AG20443 (cell line): ENCODE data around the gene GLIS2.

Experiments used
- DNase-seq: peaks from one replicate; pipeline ENCODE4 v3.0.0; 2012; ENCODE audit warnings: low spot score, mixed read lengths

Gene GLIS2

DNA sequence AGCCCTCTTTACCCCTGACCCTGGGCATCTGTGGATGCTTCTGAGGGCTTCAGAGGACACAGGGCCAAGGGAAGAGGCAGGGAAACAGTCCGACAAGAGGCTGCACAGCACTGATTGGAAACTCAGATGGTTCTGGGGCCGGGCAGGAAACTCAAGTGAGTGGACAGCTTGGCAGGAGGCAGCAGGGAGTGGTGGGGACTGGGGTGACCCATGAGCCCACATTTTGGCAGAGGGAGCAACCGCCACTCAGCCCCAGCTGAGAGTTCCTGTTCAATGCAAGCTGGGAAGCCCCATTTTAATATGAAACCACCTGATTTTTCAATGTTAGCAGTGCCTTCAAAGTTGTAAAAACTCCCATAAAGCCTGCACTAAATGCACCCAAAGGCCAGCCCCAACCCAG lies 54.3 kb downstream of the GLIS2 start:
- DNase-seq, result no peak

DNA sequence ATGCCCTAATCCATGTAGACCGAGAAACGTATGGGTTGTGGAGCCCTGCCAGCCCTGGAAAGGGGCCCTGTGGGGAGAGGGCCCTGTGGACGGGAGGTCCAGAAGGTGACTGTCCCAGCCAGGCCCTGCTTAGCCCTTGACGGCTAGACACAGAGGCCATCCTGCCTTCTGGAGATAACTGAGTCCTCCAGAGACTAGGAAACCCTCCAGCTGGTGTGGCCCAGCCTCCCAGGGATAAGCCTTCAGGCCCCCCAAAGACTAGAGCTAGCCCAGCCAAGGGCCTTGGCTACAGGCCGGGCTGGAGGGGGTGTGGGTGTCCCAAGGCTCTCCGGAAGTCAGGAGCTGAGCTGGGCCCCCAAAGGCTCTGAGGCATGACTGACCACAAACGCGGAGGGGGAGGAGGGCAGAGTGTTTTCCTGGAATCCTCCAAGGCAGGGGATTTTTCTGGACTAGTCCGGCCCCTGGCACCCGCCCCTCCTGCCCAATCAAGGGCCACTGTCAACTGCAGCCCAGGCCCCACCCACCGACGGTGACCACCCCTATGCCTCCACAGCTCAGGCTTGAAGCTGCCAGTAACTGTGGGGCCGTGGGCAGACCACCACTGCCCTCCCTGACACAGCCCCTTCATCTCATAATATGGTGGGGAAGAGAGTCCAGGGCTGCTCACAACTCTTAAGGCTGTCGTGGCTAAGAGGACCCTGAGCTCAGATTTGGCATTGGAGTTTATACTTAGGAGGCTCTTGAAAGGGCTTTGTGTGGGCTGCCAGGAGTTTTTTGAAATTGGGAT lies 54.9 kb downstream of the GLIS2 start:
- DNase-seq, result peak; percentile 82

- peak; percentile 94 for DNase-seq
Observed at GRCh38 chr16:4371357-4372000, 55.6 kb downstream of the GLIS2 start, which contains the start of gene VASN. Gene VASN (plus strand): TSS chr16:4371848. CDS start chr16:4380878, 9,030 bp downstream.

- DNase-seq, result no peak
Observed at GRCh38 chr16:4372001-4372577, 56.2 kb downstream of the GLIS2 start.

DNA sequence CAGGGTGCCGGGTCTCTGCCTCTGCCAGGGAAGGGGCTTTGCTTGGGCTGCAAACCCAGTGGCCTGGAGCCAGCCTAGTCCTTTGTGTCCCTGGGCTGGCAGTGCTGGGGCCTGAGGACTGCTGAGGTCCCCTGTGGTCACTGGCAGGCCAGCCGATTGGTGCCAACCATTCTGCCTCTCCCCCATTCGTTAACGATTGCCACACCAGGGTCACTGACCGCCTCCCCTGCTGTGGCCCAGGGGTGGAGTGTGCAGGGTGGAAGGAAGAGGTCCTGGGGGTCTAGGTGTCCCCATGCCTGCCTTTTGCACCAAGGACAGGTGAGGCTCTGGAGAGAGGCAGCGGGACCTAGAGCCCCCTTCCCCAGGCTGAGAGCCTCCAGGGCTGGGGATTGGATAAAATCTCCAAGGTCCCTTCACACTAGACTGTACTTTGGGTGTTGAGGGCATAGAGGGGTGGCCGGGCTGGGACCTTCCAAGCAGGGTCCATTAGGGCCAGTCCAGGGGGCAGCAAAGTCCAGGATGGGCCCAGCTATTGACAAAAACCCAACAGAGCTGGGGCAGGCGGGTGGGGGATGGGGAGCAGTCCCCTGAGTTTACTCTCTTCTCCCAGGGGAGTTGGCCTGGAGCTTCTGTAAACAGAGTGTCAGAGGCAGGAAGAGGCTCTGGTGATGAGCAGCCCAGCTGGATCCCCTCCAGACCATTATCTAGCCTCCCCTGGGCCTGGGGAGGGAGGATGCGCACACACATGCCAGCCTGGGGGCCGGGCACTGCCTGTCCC lies 56.9 kb downstream of the GLIS2 start:
- DNase-seq, result peak; percentile 47

- DNase-seq, result no peak
Observed at GRCh38 chr16:4373356-4373908, 57.6 kb downstream of the GLIS2 start.

DNA sequence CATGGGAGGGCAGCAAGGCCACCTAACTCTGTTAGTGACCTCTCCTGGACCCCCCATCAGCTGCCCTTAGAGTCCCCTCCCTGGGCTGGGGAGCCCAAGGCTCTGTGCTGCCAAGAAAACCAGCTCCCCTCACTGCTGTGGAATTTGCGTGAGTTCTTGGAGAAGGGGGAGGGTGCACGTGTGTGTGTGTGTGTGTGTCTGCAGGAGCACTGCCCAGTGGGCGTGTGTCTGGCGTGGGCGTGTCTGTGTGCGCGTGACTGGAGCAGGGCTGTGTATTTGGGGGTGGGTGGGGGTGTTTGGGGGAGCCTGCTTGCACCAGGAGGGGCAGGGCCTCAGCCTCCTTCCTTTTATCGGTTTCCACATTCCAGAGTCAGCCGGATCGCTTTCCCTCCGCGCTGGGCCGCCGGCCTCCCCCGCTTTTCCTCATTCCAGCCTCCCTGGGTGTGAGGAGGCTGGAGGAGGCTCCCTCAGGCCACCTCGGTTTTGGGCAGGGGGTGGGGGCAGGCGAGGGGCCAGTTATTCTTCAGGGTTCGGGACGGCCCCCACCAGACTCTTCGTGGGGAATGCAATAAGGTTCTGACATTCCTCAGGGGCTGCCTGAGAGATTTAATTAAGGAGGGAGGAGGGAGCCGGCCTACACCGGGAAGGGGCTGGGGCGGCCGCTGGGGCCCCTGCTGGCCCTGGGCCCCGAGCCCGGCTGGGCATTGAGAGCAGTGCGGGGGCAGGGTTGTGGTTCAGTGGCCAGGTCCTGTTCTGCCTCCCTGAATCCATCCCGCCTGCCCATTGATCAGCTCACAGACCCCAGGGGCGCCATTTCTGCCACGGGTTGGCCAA lies 58.3 kb downstream of the GLIS2 start:
- peak; percentile 88 for DNase-seq

- DNase-seq, result no peak
Observed at GRCh38 chr16:4375717-4376116, 59.9 kb downstream of the GLIS2 start.

DNA sequence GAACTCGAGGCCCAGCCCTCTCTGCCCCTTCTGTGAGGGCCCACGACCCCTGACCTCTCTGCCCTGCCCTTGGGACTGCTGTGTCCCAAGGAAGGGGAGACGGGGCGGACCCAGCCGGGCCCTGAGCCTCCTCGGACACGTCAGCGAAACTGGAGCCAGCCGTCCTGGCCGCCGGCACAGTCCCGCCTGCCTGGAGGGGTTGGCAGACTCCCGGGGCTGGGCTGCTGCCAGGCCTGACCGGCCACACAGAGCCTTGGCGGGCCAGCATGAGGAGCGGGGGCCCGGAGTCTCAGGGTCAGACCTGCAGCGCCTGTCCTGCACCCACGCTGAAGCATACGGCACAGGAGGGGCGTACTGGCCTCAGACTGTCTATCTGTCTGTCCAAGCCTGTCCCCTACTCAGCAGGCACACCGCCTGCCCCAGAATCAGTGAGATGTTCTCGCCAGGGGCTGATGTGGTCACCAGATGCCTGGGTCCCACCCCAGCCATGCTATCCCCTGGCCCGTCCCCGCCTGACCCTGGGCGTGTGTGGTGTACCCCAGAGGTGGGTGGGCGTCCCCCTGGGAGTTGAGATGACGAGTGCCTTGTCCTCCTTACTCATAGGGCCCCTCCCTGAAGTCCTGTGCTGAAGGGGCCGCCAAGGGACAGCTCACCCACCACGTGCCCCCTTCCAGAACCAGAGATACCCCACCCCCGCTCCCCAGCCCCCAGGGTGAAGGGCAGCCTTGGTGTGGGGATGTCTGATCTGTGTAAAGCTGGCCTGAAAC lies 60.4 kb downstream of the GLIS2 start:
- peak; percentile 87 for DNase-seq

DNA sequence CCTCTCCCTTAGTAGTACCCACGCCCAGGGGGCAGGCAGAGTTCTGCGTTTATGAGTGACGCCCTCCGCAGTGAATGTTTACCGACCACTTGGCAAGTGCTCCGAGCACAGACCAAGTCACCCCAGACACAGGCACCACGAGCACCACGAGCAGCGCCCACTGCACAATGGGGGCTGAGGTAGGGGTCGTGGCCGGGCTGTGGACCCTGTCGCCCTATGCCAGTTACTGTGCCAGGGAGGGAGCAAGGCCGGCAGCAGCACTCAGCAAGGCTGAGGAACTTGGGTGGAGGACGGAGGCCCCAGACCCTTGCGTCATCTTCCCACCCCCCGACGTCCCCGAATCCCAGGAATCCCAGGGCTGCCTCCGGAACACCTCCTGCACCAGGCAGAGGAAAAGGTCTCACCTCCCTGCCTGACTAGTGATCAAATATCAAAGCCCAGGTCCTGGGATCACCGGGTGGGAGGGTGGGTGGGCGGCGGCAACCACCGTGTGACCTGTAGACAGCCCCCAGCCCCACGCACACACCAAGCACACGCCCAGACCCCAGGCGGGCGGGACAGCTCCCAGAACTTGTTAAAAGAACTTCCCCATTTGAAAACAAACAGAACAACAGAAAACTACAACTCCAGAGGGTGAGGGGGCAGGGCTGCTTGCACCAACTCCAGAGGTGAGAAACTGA lies 61.2 kb downstream of the GLIS2 start:
- DNase-seq, result no peak

DNA sequence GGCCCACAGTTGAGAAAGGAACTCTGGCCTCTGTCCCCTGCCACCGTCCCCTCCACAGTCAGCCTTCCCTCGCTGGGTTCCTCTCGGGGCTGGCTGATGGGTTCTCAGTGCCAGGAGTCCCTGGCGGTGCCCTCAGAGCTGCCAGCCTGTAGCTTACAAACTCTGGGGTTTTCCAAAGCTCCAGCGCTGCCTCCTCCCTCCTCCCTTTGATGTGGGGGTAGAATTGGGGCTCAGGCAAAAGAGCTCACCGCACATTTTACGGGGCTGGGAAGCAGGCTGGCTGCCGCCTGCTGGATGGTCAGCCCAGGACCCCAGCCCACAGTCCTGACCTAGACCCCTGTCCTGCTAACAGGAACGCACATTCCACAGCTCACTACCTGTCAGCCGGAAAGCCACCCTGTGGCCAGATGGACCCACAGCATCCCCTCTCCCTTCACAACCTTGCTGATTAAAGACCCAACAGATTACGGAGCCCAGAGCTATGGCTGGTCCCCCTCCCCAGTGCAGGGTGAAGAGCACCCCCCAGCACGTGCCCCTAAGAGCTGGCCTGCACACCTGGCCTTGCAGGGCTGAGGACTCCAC lies 61.8 kb downstream of the GLIS2 start:
- no peak for DNase-seq

DNA sequence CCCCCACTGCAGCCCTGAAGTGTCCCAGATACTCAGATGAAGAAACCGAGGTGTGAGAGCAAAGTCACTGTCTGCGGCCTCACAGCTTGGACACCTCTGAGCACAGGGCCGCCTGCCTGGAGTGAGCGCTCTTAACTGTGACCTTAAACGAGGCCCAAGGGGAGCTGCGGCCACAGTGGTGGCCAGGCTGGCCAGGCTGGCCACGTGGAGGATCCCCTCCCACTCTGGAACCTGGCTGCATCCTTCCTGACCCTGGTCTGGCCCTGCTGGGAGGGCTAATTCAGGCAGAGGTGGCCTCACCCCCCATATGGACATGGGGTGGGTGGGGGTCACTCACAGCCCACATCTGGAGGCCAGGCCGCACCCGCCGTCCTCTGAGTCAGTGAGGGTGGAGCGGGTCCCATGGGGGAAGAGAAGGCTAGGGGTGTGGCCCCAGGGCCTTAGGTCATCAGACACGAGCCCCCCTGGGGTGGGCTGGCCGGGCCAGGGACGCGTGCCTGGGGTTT lies 62.3 kb downstream of the GLIS2 start:
- peak; percentile 67 for DNase-seq

DNA sequence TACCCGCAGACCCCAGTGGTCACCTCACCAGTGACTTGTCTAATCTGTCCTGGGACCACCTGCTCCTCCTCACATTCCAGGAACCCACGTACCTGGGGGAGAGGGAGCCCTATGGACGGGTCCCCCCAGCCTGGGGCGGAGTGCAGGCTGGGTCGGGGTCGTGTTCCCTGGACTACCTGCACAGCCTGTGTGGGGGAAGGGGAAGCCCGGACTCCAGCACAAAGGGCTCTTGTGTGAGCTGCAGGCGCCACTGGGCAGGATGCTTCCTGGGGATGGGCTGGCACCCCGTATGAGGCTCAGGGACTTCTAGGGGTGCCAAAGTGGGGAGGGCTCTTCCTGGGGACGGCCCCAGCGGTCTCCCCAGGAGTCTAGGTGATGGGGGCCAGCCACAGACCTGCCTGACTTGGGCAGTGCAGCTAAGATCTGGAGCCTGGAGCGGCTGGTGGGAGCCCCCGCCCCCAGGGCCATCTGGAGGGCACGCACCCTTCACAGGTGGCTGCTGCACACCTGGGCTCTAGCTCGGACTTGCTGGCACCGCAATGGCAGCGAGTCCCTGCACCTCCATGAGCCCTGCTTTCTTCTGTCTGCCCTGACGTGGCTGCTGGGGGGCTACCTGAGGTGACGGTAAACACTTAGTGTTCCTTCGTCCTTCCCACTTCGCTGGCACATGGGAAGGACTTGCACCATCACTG lies 63.3 kb downstream of the GLIS2 start:
- no peak for DNase-seq

GRCh38 chr16:4380119-4381063 lies 64.5 kb downstream of the GLIS2 start:
- DNase-seq, result no peak

DNA sequence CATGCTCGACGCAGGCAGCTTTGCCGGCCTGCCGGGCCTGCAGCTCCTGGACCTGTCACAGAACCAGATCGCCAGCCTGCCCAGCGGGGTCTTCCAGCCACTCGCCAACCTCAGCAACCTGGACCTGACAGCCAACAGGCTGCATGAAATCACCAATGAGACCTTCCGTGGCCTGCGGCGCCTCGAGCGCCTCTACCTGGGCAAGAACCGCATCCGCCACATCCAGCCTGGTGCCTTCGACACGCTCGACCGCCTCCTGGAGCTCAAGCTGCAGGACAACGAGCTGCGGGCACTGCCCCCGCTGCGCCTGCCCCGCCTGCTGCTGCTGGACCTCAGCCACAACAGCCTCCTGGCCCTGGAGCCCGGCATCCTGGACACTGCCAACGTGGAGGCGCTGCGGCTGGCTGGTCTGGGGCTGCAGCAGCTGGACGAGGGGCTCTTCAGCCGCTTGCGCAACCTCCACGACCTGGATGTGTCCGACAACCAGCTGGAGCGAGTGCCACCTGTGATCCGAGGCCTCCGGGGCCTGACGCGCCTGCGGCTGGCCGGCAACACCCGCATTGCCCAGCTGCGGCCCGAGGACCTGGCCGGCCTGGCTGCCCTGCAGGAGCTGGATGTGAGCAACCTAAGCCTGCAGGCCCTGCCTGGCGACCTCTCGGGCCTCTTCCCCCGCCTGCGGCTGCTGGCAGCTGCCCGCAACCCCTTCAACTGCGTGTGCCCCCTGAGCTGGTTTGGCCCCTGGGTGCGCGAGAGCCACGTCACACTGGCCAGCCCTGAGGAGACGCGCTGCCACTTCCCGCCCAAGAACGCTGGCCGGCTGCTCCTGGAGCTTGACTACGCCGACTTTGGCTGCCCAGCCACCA lies 65.4 kb downstream of the GLIS2 start:
- DNase-seq, result no peak
